H7 (cell line): ENCODE results near the gene SLC24A4. TPM values are rescaled to one million over a fixed set of nuclear protein-coding genes. Genes with fewer than 3 reads are reported as not detected.

ENCODE experiments used
- DNase-seq: peaks from one replicate; pipeline ENCODE4 v3.0.0; 2012
- H3K27me3 ChIP-seq: 2 replicates; pipeline ENCODE4 v1.6.0; 2011; ENCODE audit warnings: mild to moderate bottlenecking, low read length; ENCODE audit not compliant: control insufficient read depth, insufficient read depth
- H3K36me3 ChIP-seq: replicated peaks from 2 replicates; pipeline ENCODE4 v1.5.1; 2011; ENCODE audit warnings: low read length; ENCODE audit not compliant: control insufficient read depth, insufficient read depth
- H3K4me3 ChIP-seq: 2 replicates; pipeline ENCODE4 v1.5.1; 2011; ENCODE audit warnings: low read depth, mild to moderate bottlenecking, control low read depth, low read length, moderate library complexity; ENCODE audit not compliant: insufficient read depth
- total RNA-seq: library from RNA; depleted of rRNA; stranded (reverse); fragments of >200 nt; shearing (Covaris generic); gene quantifications from 2 replicates; pipeline ENCODE4 v1.2.3, GENCODE V29; 2014

Gene SLC24A4
- total RNA-seq, 1 experiment from 2014 or later = under 0.01 TPM

DNA sequence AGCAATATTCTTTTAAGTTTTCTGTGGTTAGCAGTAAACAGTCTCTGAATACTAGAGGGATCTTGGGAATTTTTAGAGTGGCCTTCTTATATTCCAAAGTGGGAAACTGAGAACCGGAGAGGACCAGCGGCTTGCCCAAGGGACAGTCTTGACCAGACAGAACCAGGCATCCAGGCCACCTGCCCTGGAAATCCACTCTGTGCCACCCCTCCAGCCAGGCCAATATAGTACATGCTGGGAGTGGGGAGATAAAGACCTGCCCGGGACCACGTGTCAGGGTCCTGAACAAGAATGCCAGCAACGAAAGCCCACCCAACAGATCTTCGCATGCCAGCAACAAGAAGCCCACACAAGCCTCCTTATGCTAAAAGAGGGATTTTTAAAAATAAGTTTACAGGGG lies 141.2 kb downstream of the SLC24A4 start:
- Histone ChIP-seq H3K36me3 (no peaks in the 10 kb centered on the region; the same call in 1 of the 2 replicates), H3K4me3 (no peak overlapping the region), H3K27me3 (no peaks in the 10 kb centered on the region)
- no peak for DNase-seq

GRCh38 chr14:92464716-92465115 lies 141.8 kb downstream of the SLC24A4 start:
- DNase-seq = no peak
- H3K36me3 ChIP-seq = no peaks in the 10 kb centered on the region; the same call in 1 of the 2 replicates
- H3K27me3 ChIP-seq = no peaks in the 10 kb centered on the region
- no peak overlapping the region for H3K4me3 ChIP-seq

GRCh38 chr14:92465353-92466055 lies 142.5 kb downstream of the SLC24A4 start:
- H3K36me3 ChIP-seq = no peaks in the 10 kb centered on the region; the same call in 1 of the 2 replicates
- no peak for DNase-seq
- no peak overlapping the region for H3K4me3 ChIP-seq
- H3K27me3 ChIP-seq = no peaks in the 10 kb centered on the region

DNA sequence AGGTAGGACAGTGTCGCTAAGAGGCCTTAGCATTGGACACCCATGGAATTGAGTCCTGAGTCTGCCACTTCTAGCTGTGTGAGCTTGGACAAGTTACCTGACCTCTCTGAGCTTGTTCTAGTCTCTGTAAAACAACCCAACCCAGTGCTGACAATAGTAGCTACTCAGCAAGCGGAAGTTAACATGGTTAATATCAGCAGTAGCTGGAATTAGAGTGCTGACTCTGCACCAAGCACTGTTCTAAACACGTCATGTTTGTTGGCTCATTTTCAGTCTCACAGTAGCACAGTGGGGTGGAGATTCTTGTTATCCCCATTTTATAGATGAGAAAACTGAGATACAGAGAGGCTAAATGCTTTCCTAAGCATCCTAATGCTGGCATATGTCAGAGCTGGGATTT lies 143.1 kb downstream of the SLC24A4 start:
- H3K36me3 ChIP-seq = no peaks in the 10 kb centered on the region; the same call in 1 of the 2 replicates
- no peak overlapping the region for H3K4me3 ChIP-seq
- no peaks in the 10 kb centered on the region for H3K27me3 ChIP-seq
- DNase-seq = no peak

DNA sequence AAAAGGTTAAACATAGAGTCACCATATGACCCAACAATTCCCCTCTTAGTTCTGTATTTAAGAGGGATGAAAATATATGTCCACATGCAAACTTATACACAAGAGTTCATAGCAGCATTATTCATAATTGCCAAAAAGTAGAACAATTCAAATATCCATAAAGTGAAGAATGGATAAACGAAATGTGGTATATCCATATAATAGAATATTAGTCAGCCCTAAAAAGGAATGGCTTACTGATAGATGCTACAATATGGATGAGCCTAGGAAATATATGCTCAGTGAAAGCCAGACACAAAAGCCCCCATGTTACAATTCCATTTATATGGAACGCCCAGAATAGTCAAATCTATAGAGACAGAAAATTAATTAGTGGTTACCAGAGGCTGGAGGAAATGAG lies 146.6 kb downstream of the SLC24A4 start:
- no peak overlapping the region for H3K4me3 ChIP-seq
- no peaks in the 10 kb centered on the region; the same call in 1 of the 2 replicates for H3K36me3 ChIP-seq
- DNase-seq = no peak
- no peaks in the 10 kb centered on the region for H3K27me3 ChIP-seq

GRCh38 chr14:92470215-92470614 lies 147.2 kb downstream of the SLC24A4 start:
- H3K4me3 ChIP-seq = no peak overlapping the region
- no peak for DNase-seq
- no peaks in the 10 kb centered on the region; the same call in 1 of the 2 replicates for H3K36me3 ChIP-seq
- H3K27me3 ChIP-seq = no peaks in the 10 kb centered on the region

DNA sequence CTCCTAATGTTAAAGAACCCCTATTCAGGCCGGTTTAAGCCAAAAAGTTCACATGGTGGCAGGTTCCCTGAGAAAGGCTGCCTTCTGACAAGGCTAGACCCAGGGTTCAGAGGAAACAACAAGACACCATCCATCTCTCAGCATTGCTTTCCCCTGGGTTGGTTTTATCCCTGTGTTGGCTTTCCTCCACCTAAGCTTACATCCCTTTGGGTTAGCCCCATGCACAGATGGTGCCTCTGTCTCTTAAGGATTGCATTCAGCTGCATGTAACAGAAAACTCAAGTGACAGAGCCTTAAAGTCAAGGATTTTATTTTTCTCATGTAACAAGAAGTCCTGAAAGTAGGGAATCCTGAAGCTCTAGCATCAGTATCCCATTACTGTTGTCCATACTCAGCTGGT lies 147.8 kb downstream of the SLC24A4 start:
- no peak for DNase-seq
- Histone ChIP-seq H3K4me3 (no peak overlapping the region), H3K36me3 (no peaks in the 10 kb centered on the region; the same call in 1 of the 2 replicates), H3K27me3 (no peaks in the 10 kb centered on the region)

DNA sequence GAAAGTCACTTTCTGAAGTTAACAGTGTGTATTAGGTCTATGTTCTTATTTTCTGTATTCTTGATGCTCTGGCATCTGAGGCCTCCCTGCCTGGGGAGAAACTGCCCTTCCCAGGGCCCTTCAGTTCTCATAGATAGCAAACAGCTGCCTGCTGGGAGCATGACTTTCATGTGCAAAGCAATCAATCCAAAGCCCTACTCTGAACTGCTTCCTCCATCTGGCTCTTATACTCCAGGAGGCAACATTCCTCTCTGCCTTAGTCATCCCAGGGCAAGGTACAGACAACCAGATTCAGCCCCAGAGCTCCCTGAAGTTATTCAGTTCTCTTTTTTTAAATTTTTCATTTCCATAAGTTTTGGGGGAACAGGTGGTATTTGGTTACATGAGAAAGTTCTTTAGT lies 149.0 kb downstream of the SLC24A4 start:
- no peaks in the 10 kb centered on the region for H3K36me3 ChIP-seq
- H3K4me3 ChIP-seq = no peak overlapping the region
- peak; percentile 81 for DNase-seq
- no peaks in the 10 kb centered on the region for H3K27me3 ChIP-seq

DNA sequence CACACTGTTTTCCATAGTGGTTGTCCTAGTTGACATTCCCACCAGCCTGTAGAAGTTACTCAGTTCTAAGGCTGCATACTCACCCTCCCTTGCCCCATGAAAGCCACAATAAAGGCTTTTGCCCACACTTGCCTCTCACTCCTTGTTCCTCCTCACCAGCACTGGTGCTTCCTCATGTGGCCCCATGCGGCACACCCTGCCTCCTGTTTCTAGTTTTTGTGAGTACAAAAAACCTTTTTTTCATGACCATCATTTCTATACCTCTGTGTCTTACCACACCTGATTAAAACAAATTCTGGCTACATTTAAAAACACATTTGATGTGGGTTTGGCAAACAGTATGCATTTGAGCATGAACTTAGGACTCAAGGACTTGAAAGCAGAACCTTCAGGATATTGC lies 149.9 kb downstream of the SLC24A4 start:
- Histone ChIP-seq H3K36me3 (no peaks in the 10 kb centered on the region), H3K27me3 (no peaks in the 10 kb centered on the region), H3K4me3 (no peak overlapping the region)
- no peak for DNase-seq

- DNase-seq = no peak
- H3K36me3 ChIP-seq = no peaks in the 10 kb centered on the region
- H3K27me3 ChIP-seq = no peaks in the 10 kb centered on the region
- no peak overlapping the region for H3K4me3 ChIP-seq
Measured at GRCh38 chr14:92473261-92473968, 150.4 kb downstream of the SLC24A4 start.

DNA sequence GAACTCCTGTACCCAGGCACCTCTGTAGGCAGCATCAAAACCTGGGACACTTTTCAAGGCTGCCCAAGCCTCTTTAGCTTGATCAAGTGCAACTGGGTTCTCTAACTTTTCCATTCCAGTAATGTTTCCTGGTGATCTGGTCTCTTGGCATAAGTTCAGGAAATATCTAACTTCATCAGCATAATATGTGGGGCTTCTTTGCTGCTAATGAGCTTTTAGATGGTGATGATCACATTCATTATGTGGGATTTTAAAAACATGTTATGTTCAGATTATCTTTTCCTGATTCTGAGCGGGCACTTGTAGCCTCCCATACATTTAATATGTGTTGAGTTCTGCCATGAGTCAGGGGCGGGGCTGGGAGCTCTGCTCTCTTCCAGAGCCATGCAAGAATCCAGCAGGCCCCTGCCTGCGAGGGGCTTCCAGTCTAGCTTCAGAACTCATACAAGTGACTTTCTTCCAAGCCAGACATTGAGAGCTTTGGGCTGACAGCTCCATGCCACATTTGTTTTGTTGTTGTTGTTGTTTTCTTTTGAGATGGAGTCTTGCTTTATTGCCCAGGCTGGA lies 151.1 kb downstream of the SLC24A4 start:
- Histone ChIP-seq H3K36me3 (no peaks in the 10 kb centered on the region), H3K4me3 (no peak overlapping the region), H3K27me3 (no peaks in the 10 kb centered on the region)
- no peak for DNase-seq

GRCh38 chr14:92475037-92475436 lies 152.1 kb downstream of the SLC24A4 start:
- no peaks in the 10 kb centered on the region for H3K27me3 ChIP-seq
- no peak for DNase-seq
- no peak overlapping the region for H3K4me3 ChIP-seq
- H3K36me3 ChIP-seq = no peaks in the 10 kb centered on the region

DNA sequence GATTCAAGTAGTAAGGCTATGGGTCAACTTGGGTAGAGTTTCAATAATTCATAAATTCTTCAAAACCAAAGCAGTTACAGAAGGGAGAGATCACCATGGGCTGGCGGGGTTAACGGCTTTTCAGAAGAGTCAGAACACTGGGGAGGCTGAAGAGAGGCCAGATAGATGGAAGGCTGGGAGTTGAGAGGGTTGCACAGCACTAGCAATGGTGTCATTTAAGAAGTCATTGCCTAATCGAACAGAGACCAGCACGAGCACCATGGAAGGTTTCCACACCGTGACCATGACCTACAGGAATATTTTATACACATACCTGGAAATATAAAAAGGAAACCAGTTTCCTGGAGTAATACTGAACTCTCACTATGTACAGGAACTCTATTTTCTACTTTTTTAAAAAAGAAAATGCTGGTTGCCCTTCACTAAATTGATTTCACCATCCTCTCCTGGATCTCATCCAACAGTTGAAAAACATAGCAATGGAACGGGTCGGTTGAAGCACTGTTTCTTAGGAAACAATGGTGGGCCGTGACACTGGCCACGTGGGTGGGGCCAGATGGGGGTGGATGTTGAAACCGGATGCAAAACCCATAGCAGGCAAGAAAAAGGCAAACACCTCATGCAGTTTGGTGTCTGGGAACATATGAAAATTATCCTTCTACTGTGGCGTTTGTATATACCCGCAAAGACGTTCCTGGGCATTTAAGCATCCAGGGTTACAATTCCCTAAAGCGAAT lies 152.7 kb downstream of the SLC24A4 start:
- no peaks in the 10 kb centered on the region for H3K27me3 ChIP-seq
- H3K4me3 ChIP-seq = no peak overlapping the region
- no peaks in the 10 kb centered on the region for H3K36me3 ChIP-seq
- DNase-seq = no peak

DNA sequence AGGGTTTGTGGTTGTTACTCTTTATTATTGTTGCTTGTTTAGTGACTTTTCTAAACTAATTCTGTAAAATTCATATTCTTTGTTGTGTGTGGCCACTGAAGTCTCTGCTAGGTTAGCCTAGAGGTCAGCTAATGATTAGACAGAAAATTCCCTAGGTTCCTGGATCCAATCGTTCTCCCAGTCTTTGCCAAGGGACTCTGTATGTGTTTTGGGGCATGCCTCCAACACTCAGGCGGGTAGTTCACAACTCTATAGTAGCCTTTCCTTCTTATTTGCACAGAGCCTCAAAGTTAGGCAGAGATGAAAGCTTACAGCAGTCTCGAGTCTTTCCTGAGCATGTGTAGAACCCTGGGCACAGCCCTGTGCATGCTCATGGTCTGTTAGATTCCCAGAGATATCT lies 157.9 kb downstream of the SLC24A4 start:
- no peak for DNase-seq
- Histone ChIP-seq H3K4me3 (no peak overlapping the region), H3K36me3 (no peaks in the 10 kb centered on the region), H3K27me3 (no peaks in the 10 kb centered on the region)
